Activated naive CD8-positive, alpha-beta T cell treated with anti-CD3 and anti-CD28 coated beads, Interleukin-2, amount 10 ng/mL, durations not matched to agents 7 days and 5 days (primary cell): Measurements from ENCODE around the gene RRM2. TPM values are rescaled to one million over a fixed set of nuclear protein-coding genes. Genes with fewer than 3 reads are reported as not detected.
A peak's percentile ranks its signal among the peaks of the same experiment; 100 is the strongest.
"Not testable (repeated sequence)": the region's sequence is repeated elsewhere in the genome, so short reads cannot be mapped to it uniquely, and the experiment has no call there.

ENCODE experiments used
- ATAC-seq: fragments of 150-1000 bp; cut with Tn5 transposase; one replicate; pipeline ENCODE4 v1.10.0; 2021; ENCODE audit warnings: low read depth, moderate library complexity
- POLR2A ChIA-PET: fragments of 350-600 bp; sonication (Branson Sonifier 250); formaldehyde crosslinking; loops from one replicate; lab custom pipeline; 2021; ENCODE audit warnings: antibody characterized with exemption; lab: Charles Lee
- DNase-seq: peaks from one replicate; pipeline ENCODE4 v3.0.0; 2021
- H3K27ac Mint-ChIP-seq: one replicate; pipeline ENCODE4 v1.8.0; 2022; ENCODE audit warnings: mild to moderate bottlenecking, mixed read lengths
- H3K27me3 Mint-ChIP-seq: one replicate; pipeline ENCODE4 v1.8.0; 2022; ENCODE audit warnings: mild to moderate bottlenecking, moderate library complexity, mixed read lengths
- H3K36me3 Mint-ChIP-seq: one replicate; pipeline ENCODE4 v1.8.0; 2021; ENCODE audit warnings: mild to moderate bottlenecking, mixed read lengths
- H3K4me1 Mint-ChIP-seq: one replicate; pipeline ENCODE4 v1.8.0; 2021; ENCODE audit warnings: mixed read lengths
- H3K4me3 Mint-ChIP-seq: one replicate; pipeline ENCODE4 v1.8.0; 2022; ENCODE audit warnings: mild to moderate bottlenecking, moderate library complexity, mixed read lengths
- H3K9me3 Mint-ChIP-seq: one replicate; pipeline ENCODE4 v1.8.0; 2021; ENCODE audit warnings: mixed read lengths
- total RNA-seq, 2 experiments: library from RNA; stranded (reverse); gene quantifications; one replicate each; pipeline ENCODE4 v1.2.3, GENCODE V29; 2021

RRM2 gene
- total RNA-seq, 2 experiments from 2014 or later: 320 to 355 TPM

DNA sequence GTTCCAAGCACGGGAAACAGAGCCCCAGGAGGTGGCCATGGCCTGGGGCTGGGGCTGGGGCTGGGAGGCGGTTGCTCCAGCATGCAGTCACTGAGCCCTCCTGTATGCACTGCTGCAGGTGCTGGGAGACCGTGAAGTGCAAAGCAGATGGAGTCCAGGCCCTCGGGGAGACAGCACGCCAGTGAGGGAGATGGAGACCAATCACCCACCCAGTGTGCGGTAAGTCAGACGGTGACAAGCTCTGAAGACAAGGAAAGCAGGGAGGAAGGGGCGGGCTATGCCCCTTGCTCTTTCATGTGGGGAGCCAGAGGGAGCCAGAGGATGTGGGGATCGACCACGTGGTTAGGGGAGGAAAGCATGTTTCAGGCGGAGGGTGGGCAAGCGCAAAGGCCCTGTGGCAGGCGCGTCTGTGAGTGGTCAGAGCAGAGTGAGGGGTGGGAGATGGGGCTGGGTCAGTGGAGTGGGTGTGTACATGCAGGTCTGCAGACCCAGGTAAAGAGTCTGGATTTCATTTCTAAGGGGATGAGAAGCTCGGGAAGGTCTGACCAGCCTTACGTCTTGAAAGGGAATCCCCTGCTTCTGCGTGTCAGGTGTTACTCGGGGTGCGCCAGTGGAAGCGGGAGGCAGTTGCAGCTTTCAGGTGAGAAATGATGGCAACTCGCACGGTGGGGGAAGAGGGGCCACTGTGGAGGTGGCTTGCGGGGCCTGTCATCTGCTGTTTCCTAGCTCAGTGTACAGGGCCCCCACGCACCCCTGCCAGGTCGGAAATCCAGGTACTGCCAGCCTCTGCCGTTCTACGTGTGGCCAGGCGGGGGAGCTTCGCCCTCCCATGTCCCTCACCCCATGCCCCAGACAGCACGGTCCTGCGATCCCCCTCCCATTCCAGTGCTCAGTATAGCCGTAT is 19.4 kb downstream of the RRM2 start:
- peak overlapping the region; percentile 72 for H3K4me3 Mint-ChIP-seq
- H3K27ac Mint-ChIP-seq: peak overlapping the region; percentile 89
- H3K27me3 Mint-ChIP-seq: no peaks in the 10 kb centered on the region
- POLR2A ChIA-PET: interaction anchor here (1.0 to 3.2 kb wide), 7 partner anchors 9 to 286 kb away, joined by 3 to 12 read pairs (median 4); partner anchors contain the start of gene RRM2
- H3K36me3 Mint-ChIP-seq: peaks cover 33% of the 10 kb centered on the region
- ATAC-seq: peak; percentile 82
- peak; percentile 70 for DNase-seq
- H3K4me1 Mint-ChIP-seq: peaks cover 30% of the 10 kb centered on the region
- no peaks in the 10 kb centered on the region for H3K9me3 Mint-ChIP-seq

DNA sequence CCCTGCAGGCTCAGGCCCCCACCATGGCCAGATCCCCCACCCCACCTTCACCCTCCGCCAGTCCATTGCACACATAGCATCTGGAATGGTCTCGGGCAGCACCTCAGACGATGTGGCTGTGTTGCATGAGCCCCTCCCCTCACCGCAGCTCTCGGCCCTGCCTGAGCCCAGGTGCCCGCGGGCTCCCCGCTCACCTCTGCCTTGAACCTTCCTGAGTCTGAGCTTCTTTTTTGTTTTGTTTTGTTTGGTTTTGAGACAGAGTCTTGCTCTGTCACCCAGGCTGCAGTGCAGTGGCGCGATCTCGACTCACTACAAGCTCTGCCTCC is 20.1 kb downstream of the RRM2 start:
- POLR2A ChIA-PET: interaction anchor here (1.3 to 3.2 kb wide), 3 partner anchors 10 to 18 kb away, joined by 4 to 12 read pairs (median 5); no protein-coding TSS in a partner anchor
- H3K9me3 Mint-ChIP-seq: no peaks in the 10 kb centered on the region
- no peaks in the 10 kb centered on the region for H3K27me3 Mint-ChIP-seq
- no peak for ATAC-seq
- no peak for DNase-seq
- H3K27ac Mint-ChIP-seq: no peak overlapping the region
- peaks cover 30% of the 10 kb centered on the region for H3K4me1 Mint-ChIP-seq
- peaks cover 34% of the 10 kb centered on the region for H3K36me3 Mint-ChIP-seq
- H3K4me3 Mint-ChIP-seq: no peak overlapping the region

DNA sequence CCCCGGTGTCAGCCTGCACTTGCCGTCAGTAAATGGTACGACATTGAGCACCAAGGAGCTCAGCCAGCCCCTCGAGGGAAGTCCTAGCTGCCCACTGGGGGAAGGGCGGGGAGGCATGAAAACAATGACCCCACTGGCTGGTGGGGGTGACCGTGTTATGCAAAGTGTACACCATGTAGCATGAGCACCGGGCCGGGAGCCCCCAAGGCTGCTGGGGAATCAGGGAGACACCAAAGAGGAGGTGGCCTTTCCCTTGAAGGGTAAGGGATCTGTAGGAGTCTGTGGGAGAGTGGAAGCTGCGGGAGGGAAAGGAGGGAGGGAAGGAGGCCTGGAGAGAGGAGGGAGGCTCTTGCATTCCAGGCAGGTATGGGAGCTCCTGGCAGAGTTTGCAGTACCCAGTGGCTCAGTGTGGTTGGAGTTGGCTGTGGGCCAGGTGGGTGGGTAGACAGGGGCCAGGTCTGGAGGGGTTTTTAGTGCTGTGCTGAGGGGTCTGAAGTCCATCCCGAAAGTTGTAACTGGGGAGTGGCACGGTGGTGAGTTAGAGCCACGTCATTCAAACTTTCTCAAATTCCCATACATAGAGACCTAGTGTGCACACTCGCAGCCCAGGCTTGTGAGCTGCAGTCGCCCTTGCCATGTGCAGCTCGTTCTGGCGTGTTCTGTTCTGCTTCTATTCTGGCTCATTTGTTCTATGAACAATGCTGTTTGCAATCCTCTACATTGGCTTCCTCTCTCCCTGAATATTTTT is 22.4 kb downstream of the RRM2 start:
- Mint-ChIP-seq H3K27ac (no peak overlapping the region), H3K4me3 (no peak overlapping the region), H3K36me3 (peaks cover 48% of the 10 kb centered on the region), H3K4me1 (peaks cover 30% of the 10 kb centered on the region), H3K9me3 (no peaks in the 10 kb centered on the region), H3K27me3 (no peaks in the 10 kb centered on the region)
- POLR2A ChIA-PET: no interaction called here
- ATAC-seq (no peak), DNase-seq (no peak)

DNA sequence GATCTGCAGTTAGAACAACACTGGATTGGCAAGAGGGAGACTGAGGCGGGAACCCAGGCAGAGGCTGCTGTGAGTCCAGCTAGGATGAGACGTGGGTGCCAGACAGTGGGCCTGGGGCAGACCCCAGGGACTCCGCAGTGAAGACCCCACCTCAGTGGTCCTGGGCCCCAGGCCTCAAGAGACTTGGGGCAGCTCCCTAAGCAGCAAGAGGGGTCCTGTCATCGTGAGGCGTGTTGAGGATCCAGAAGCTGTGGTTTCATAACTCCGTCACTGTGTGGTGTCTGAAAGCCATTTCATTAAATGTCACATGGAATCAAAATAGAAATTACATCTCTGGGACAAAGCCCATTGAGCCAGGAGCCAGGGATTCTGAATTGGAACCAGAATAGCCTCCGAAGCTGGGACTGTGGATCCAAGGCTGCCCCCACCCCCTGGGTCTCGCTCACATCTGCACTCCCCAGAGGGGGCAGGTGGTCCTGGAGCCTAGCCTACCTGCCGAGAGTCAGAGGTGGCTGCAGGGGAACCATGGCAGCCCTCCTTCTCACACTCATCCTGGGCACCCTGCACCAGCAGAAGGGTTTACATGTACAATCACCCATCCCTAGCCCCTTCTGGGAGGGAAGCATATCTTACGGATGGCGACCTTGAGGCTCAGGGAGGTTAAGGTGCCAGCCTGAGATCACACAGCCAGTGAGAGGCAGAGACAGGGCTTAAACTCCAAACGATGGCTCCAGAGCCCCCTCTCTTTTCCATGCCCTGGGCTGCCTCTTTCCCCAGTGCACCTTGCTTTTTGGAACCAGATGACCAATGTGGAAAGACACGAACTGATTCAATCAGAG is 23.2 kb downstream of the RRM2 start:
- Mint-ChIP-seq H3K27ac (no peak overlapping the region), H3K4me1 (peaks cover 26% of the 10 kb centered on the region), H3K27me3 (no peaks in the 10 kb centered on the region), H3K4me3 (no peak overlapping the region), H3K9me3 (no peaks in the 10 kb centered on the region), H3K36me3 (peaks cover 49% of the 10 kb centered on the region)
- POLR2A ChIA-PET: no interaction called here
- DNase-seq: no peak
- ATAC-seq: no peak

DNA sequence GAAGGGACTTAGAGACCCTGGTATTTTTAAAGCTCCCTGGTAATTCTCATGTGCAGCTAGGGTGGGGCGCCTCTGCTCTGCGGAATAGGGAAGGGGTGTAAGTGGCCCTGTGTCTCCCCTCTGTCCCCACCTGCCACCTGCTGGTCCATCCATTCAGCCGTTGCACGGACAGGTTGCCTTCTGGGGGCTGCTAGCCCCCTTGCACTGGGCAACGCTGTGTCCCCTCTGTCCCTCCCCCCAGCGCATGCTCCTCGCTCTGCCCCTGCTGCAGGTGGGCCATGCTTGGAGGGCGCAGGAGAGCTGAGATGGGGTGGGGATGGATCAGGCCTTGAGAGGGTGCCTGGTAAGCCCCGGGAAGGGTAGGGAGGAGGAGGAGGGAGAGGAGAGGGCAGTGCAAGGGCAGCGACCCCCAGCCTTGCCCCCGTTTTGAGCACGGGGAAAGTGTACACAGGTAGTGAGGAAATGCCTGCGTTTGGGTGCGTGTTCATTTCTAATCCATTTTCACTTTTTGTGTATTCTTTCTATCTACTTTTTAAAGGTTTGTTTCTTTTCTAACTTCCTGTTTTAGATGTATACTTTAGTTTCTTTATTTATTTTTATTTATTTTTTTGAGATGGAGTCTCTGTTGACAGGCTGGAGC is 23.9 kb downstream of the RRM2 start:
- no peaks in the 10 kb centered on the region for H3K9me3 Mint-ChIP-seq
- no peak for ATAC-seq
- H3K4me3 Mint-ChIP-seq: no peak overlapping the region
- peaks cover 46% of the 10 kb centered on the region for H3K36me3 Mint-ChIP-seq
- no peak overlapping the region for H3K27ac Mint-ChIP-seq
- POLR2A ChIA-PET: interaction anchor here (1.2 kb wide), 1 partner anchor 12 kb away, joined by 3 read pairs; no protein-coding TSS in a partner anchor
- DNase-seq: no peak
- peaks cover 20% of the 10 kb centered on the region for H3K4me1 Mint-ChIP-seq
- H3K27me3 Mint-ChIP-seq: no peaks in the 10 kb centered on the region

DNA sequence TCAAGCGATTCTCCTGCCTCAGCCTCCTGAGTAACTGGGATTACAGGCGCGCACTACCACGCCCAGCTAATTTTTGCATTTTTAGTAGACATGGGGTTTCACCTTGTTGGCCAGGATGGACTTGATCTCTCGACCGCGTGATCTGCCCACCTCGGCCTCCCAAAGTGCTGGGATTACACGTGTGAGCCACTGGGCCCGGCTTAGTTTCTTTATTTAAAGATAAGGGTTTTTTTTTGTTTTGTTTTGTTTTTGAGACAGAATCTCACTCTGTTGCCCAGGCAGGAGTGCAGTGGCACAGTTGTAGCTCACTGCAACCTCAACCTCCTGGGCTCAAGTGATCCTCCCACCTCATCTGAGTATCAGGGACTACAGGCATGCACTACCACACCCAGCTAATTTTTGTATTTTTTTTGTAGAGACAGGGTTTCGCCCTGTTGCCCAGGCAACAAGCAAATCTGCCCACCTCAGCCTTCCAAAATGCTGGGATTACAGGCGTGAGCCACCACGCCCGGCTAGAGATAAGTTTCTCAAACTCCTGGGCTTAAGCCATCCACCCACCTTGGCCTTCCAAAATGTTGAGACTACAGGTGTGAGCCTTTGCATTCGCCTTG is 24.6 kb downstream of the RRM2 start:
- POLR2A ChIA-PET: interaction anchor here (0.7 to 1.2 kb wide), 2 partner anchors 12 to 13 kb away, joined by 3 to 7 read pairs; no protein-coding TSS in a partner anchor
- H3K27ac Mint-ChIP-seq: not testable (repeated sequence)
- peaks cover 39% of the 10 kb centered on the region for H3K36me3 Mint-ChIP-seq

DNA sequence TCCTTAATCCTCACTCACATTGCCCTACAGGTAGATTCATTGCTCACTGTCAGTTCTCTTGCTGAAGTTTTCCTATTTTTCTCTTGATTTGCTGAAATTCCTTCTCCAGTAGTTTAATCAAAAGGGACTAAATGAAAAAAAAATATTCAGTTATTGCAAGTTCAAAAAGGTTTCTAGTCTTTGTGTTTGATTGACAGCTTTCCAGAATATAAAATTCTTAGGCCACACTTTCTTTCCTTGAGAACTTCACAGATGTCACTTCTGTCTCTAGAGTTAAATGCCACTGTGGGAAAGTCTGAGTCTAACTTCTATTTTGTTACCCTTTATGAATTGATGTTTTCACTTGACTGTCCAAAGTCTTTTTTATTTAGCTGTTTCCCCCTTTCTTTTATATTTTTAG is 25.7 kb downstream of the RRM2 start:
- H3K4me3 Mint-ChIP-seq: no peak overlapping the region

More for the DNA sequence above, 24.6 kb downstream of the RRM2 start:
- H3K27me3 Mint-ChIP-seq, DNase-seq, H3K9me3 Mint-ChIP-seq, H3K4me3 Mint-ChIP-seq, ATAC-seq: not testable (repeated sequence)
- H3K4me1 Mint-ChIP-seq: peaks cover 14% of the 10 kb centered on the region

DNA sequence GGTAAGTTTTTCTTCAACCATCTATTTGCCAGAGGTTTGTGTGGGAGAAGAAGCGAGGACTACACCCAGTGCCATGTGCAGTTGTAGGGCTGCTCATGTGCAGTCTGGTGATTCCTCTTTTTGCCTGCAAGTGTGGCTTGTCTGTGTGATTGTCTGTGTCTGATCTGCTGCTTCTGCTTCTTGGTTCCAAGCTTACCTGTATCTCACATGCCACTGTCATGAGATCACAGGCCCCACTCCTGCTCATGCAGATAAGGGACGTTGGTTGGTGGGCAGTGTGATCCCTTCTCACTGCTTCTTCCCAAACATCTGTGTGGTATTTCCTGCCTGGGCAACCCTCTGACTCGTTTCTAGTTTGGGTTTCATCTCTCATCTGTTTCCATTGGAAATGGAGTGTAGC is 27.1 kb downstream of the RRM2 start:
- DNase-seq (no peak), ATAC-seq (no peak)
- H3K36me3 Mint-ChIP-seq: peaks cover 29% of the 10 kb centered on the region
- H3K4me1 Mint-ChIP-seq: peaks cover 6% of the 10 kb centered on the region
- peak overlapping the region; percentile 49 for H3K27ac Mint-ChIP-seq
- no peak overlapping the region for H3K4me3 Mint-ChIP-seq
- POLR2A ChIA-PET: interaction anchor here (1.0 kb wide), 1 partner anchor 411 kb away, joined by 3 read pairs; no protein-coding TSS in a partner anchor
- no peaks in the 10 kb centered on the region for H3K9me3 Mint-ChIP-seq
- no peaks in the 10 kb centered on the region for H3K27me3 Mint-ChIP-seq

More for the DNA sequence above, 25.7 kb downstream of the RRM2 start:
- Mint-ChIP-seq H3K4me1 (peaks cover 6% of the 10 kb centered on the region), H3K36me3 (peaks cover 31% of the 10 kb centered on the region), H3K9me3 (no peaks in the 10 kb centered on the region), H3K27ac (peak overlapping the region; percentile 49), H3K27me3 (no peaks in the 10 kb centered on the region)
- ATAC-seq (no peak), DNase-seq (no peak)
- POLR2A ChIA-PET: no interaction called here

DNA sequence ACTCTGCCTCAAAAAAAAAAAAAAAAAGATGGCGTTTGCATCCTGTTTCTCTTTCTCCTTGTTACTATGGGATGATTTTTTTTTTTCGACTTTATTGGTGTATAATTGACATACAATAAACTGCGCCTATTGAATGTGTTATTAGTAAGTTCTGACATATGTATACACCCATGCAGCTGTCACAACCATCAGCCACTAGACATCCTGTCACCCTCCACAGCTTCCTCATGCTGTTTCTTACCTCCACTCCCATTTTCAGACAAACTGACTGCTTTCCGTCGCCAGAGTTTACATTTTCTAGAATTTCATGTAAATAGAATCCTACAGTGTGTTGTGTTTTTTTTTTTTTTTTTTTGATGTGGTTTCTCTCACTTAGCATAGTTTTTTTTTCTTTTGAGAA is 27.9 kb downstream of the RRM2 start:
- Mint-ChIP-seq H3K36me3 (peaks cover 25% of the 10 kb centered on the region), H3K27me3 (no peaks in the 10 kb centered on the region), H3K27ac (peak overlapping the region; percentile 19), H3K9me3 (no peaks in the 10 kb centered on the region), H3K4me3 (no peak overlapping the region), H3K4me1 (peaks cover 6% of the 10 kb centered on the region)
- DNase-seq (no peak), ATAC-seq (no peak)
- POLR2A ChIA-PET: interaction anchor here (0.7 to 1.0 kb wide), 2 partner anchors 10 to 410 kb away, joined by 3 to 4 read pairs; no protein-coding TSS in a partner anchor

DNA sequence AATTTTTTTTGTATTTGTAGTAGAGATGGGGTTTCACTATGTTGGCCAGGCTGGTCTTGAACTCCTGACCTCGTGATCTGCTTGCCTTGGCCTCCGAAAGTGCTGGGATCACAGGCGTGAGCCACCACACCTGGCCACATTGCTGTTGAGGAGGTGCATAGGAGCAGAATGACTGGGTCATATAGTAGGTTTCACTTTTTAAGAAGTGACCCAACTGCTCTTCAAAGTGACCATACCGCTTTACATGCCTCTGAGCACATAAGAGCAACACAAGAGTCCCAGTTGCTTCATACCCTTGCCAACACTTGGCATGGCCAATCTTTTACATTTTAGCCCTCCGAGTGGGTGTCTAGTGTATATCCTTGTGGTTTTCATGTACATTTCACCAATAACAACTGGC is 28.9 kb downstream of the RRM2 start:
- H3K27me3 Mint-ChIP-seq: no peaks in the 10 kb centered on the region
- peaks cover 25% of the 10 kb centered on the region for H3K36me3 Mint-ChIP-seq
- H3K4me1 Mint-ChIP-seq: peaks cover 6% of the 10 kb centered on the region
- DNase-seq: no peak
- no peaks in the 10 kb centered on the region for H3K9me3 Mint-ChIP-seq
- H3K4me3 Mint-ChIP-seq: no peak overlapping the region
- ATAC-seq: no peak
- POLR2A ChIA-PET: no interaction called here
- no peak overlapping the region for H3K27ac Mint-ChIP-seq

DNA sequence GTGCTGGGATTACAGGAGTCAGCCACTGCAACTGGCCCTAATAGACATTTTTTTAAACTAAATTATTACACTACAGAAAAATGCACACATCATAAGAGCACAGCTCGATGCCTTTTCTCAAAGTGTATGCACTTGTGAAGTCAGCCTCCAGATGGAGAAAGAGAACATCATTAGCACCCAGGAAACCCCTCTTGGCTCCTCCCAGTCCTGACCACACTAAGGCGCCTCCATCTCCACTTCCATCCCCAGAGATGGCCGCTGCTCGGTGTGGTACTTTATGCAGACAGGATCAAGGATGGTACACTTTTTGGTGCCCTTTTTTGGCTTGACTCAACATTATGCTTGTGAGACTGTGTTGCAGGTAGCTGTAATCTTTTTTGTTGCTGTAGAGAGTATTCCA is 34.8 kb downstream of the RRM2 start:
- POLR2A ChIA-PET: no interaction called here
- DNase-seq: peak; percentile 19
- Mint-ChIP-seq H3K27me3 (no peaks in the 10 kb centered on the region), H3K9me3 (no peaks in the 10 kb centered on the region), H3K36me3 (peaks cover 11% of the 10 kb centered on the region), H3K4me1 (peaks cover 13% of the 10 kb centered on the region), H3K4me3 (no peak overlapping the region), H3K27ac (no peak overlapping the region)
- ATAC-seq: peak; percentile 35

DNA sequence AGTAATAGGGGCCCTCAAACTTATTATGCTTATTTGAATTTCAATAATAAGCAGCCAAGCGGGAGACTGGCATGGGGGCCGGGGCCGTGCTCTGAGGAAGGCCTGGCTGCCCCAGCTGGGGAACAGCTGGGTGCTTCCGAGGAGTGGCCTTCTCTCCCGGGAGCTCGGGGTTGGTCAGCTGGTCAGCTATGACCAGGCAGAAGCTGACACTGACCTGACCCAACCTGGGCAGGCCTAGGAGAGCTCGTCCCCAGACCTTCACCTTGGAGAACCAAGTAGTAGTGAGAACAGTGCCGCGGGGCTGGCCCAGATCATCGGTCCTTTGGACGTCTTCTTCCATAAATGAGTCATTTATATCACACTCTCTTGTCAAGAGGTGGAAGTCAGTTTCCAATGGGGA is 36.1 kb downstream of the RRM2 start:
- Mint-ChIP-seq H3K27ac (peak overlapping the region; percentile 42), H3K27me3 (no peaks in the 10 kb centered on the region), H3K9me3 (no peaks in the 10 kb centered on the region), H3K4me3 (peak overlapping the region; percentile 37), H3K4me1 (peaks cover 13% of the 10 kb centered on the region), H3K36me3 (peaks cover 6% of the 10 kb centered on the region)
- no peak for ATAC-seq
- DNase-seq: no peak
- POLR2A ChIA-PET: interaction anchor here (0.5 kb wide), 1 partner anchor 11 kb away, joined by 7 read pairs; no protein-coding TSS in a partner anchor
